ENCODE results near the gene TIPRL. TPM values are rescaled to one million over a fixed set of nuclear protein-coding genes. Genes with fewer than 3 reads are reported as not detected.

The TIPRL gene
- total and polyA plus RNA-seq, 9 of the 15 experiments (the other 6 are each of a cell fraction or from before 2014, with no cell fraction given) = 41.4 to 90.2 (median 69.9) TPM

GRCh38 chr1:168213349-168213748 lies 34.6 kb downstream of the TIPRL start:
- BruUV-seq (replicated peaks) = no TSS peak
- peaks cover 0 to 1% of the 10 kb centered on the region in 2 experiments; a peak in 1 of 5 replicates for H3K4me1 ChIP-seq (replicated peaks in 1 of 2; ENCODE audit: control insufficient read depth in 2 of 2, insufficient read depth in 2 of 2, low read length in 2 of 2)
- H4K20me1 ChIP-seq (replicated peaks; ENCODE audit: control insufficient read depth, insufficient read depth, low read length) = no peaks in the 10 kb centered on the region
- H3K36me3 ChIP-seq (ENCODE audit: control insufficient read depth, insufficient read depth, low read length) = peaks cover 35% of the 10 kb centered on the region
- H2AFZ ChIP-seq (ENCODE audit: low read depth, low read length) = no peak overlapping the region
- H3K9me1 ChIP-seq (ENCODE audit: control insufficient read depth, insufficient read depth, low read length) = no peaks in the 10 kb centered on the region
- DNase-seq (ENCODE audit: extremely low read depth in 1 of 4, low spot score in 3 of 4) (no peak), ATAC-seq (no peak), FAIRE-seq (no peak)
- ChIA-PET POLR2A (interaction anchor here (1.1 kb wide), 1 partner anchor 17 kb away, joined by 3 read pairs; no protein-coding TSS in a partner anchor), CTCF (ENCODE audit: low intra/inter-chr PET ratio) (no interaction called here)
- 89% methylated on average over 2 of the region's 2 CpGs for WGBS (ENCODE audit: insufficient coverage, low coverage, missing lambda C conversion rate)
- no peak overlapping the region for H3K4me3 ChIP-seq
- H3K27ac ChIP-seq (ENCODE audit: extremely low read depth, low read depth, low read length) = no peak overlapping the region
- H3K9ac ChIP-seq (ENCODE audit: insufficient read depth in 1 of 2, low read depth in 2 of 2, low read length in 2 of 2) = no peak overlapping the region
- 0 out of 3 replicates have a peak, but pooled peaks cover 2% of the 10 kb centered on the region for H3K79me2 ChIP-seq (ENCODE audit: control insufficient read depth, insufficient read depth, low read length)
- no peaks in the 10 kb centered on the region for H3K27me3 ChIP-seq (ENCODE audit: control insufficient read depth in 2 of 2, insufficient read depth in 2 of 2, low read length in 2 of 2)
- in situ Hi-C loops (cut with MboI) = no loop called here
- H3K9me3 ChIP-seq (replicated peaks; ENCODE audit: control insufficient read depth, insufficient read depth, low read depth, low read length) = peaks cover 3% of the 10 kb centered on the region; the same call in 1 of the 2 replicates
- intact Hi-C loops (cut with micrococcal nuclease) = no loop called here
- TF ChIP-seq DIDO1 (tag; IDR thresholded peaks at IDR 0.05; ENCODE audit: low read depth) = no peak
- no peak for TF ChIP-seq ID3 (CRISPR knock-in tag; IDR thresholded peaks at IDR 0.05)
- TF ChIP-seq ID3 (tag; IDR thresholded peaks at IDR 0.05) = no peak
- TF ChIP-seq ZC3H11A (IDR thresholded peaks at IDR 0.05; ENCODE audit: low read depth, low read length) = no peak
- no peak for TF ChIP-seq HDAC8 (tag; IDR thresholded peaks at IDR 0.05)
- no peak for TF ChIP-seq STAG1 (CRISPR knock-in tag; IDR thresholded peaks at IDR 0.05; ENCODE audit: borderline replicate concordance)
- no peak for TF ChIP-seq ELF2 (CRISPR knock-in tag; IDR thresholded peaks at IDR 0.05)
- H3K4me2 ChIP-seq (ENCODE audit: insufficient read depth, low read length) = no peak overlapping the region
